IMR-90 (cell line): ENCODE results near the gene DYNLT4.

Source experiments
- CTCF ChIP-seq: conservative IDR thresholded peaks from 2 replicates; pipeline ENCODE4 v1.5.1; 2012; ENCODE audit warnings: mild to moderate bottlenecking, low read depth, low read length, improper control_type of control experiment
- MXI1 ChIP-seq: IDR thresholded peaks from 2 replicates; pipeline ENCODE4 v1.6.1; 2012; ENCODE audit warnings: low read depth, mild to moderate bottlenecking, low read length, moderate library complexity, borderline replicate concordance
- POLR2A ChIP-seq: IDR thresholded peaks from 2 replicates; pipeline ENCODE4 v1.6.1; 2012; ENCODE audit warnings: mild to moderate bottlenecking, low read depth, low read length
- RAD21 ChIP-seq: IDR thresholded peaks from 2 replicates; pipeline ENCODE4 v1.6.1; 2012; ENCODE audit warnings: low read length, improper control_type of control experiment
- SMC3 ChIP-seq: fragments of 150-350 bp; IDR thresholded peaks from 2 replicates; pipeline ENCODE4 v1.6.1; 2016; ENCODE audit warnings: low read depth, mild to moderate bottlenecking, antibody characterized with exemption, low read length, moderate library complexity

- TF ChIP-seq CTCF (no peak), POLR2A (no peak; the same call in 1 of the 2 replicates), MXI1 (no peak), SMC3 (no peak), RAD21 (no peak)
Observed at GRCh38 chr1:44805311-44806024, 1.7 kb downstream of the DYNLT4 start.
